ENCODE results near the gene F7.

- TF ChIP-seq CTCF (IDR thresholded peaks at IDR 0.05) (no peak), POLR2A (IDR thresholded peaks at IDR 0.05) (no peak), POLR2AphosphoS5 (IDR thresholded peaks at IDR 0.05) (no peak)
Observed at GRCh38 chr13:113166266-113166665, 60.7 kb downstream of the F7 start.
